AG09309 (cell line): ENCODE measurements around the gene TAAR5.

Experiments used
- DNase-seq: peaks from one replicate; pipeline ENCODE4 v3.0.0-alpha.2; 2010; ENCODE audit warnings: low read depth
- H3K4me3 ChIP-seq: 2 replicates; pipeline ENCODE4 v1.5.1; 2011; ENCODE audit warnings: mild to moderate bottlenecking, low read depth, low read length, moderate library complexity; ENCODE audit not compliant: control insufficient read depth
- CTCF ChIP-seq: IDR thresholded peaks from 2 replicates; pipeline ENCODE4 v1.5.1; 2011; ENCODE audit warnings: mild to moderate bottlenecking, low read depth, low read length, inconsistent platforms; ENCODE audit not compliant: insufficient read depth, control insufficient read depth; ENCODE audit errors: missing control alignments

The TAAR5 gene

GRCh38 chr6:132551214-132551613 lies 38.3 kb downstream of the TAAR5 start:
- TF ChIP-seq CTCF = no peak
- no peak for DNase-seq
- H3K4me3 ChIP-seq = no peak overlapping the region

- no peak for TF ChIP-seq CTCF
- no peak for DNase-seq
- no peak overlapping the region for H3K4me3 ChIP-seq
These were observed 40.6 kb downstream of the TAAR5 start for GRCh38 chr6:132548746-132549463.

DNA sequence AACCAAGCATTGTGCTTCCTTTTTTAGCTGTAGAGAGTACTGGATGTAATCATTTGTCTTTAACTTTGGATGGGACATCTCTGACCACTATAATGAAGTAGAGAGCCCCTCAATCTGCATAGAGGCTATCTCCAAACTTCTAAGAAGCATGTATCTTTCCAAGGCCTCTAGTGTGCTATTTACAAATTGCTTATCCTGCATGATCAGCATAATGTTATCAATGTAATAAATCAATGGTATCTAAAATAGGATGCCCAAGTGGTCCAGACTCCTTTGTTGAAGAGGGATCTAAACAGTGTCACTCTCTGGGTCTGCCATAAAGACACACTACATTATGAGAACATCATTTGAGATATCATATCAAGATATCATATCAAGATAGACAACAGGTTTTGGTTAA lies 44.7 kb downstream of the TAAR5 start:
- TF ChIP-seq CTCF = no peak
- no peak overlapping the region for H3K4me3 ChIP-seq
- DNase-seq = no peak
